Upper lobe of left lung (tissue), 6 donors: ENCODE results near the gene PVRIG. TPM values are rescaled to one million over a fixed set of nuclear protein-coding genes. Genes with fewer than 3 reads are reported as not detected.
"Not testable (repeated sequence)": the region's sequence is repeated elsewhere in the genome, so short reads cannot be mapped to it uniquely, and the experiment has no call there.

Experiments
- ATAC-seq, 2 donors: fragments of 200-7000 bp; cut with Tn5 transposase; one replicate each; pipeline ENCODE4 v1.9.1; 2022; ENCODE audit warnings: mild to moderate bottlenecking in 2 of 2, moderate library complexity in 2 of 2; ENCODE audit not compliant: low FRiP score in 2 of 2
- DNase-seq, 2 donors: peaks; one replicate each; pipeline ENCODE4 v3.0.0-alpha.2; 2019 to 2020
- H3K27ac ChIP-seq, 4 donors: fragments of 200-600 bp; sonication (generic); one replicate each; pipeline ENCODE4 v1.5.1; 2016 to 2019
- H3K27me3 ChIP-seq, 4 donors: fragments of 200-600 bp; sonication (generic); one replicate each; pipeline ENCODE4 v1.5.1; 2017 to 2019
- H3K36me3 ChIP-seq, 4 donors: fragments of 200-600 bp; sonication (generic); one replicate each; pipeline ENCODE4 v1.5.1; 2016 to 2019
- H3K4me1 ChIP-seq, 4 donors: fragments of 200-600 bp; sonication (generic); one replicate each; pipeline ENCODE4 v1.5.1; 2018 to 2019
- H3K4me3 ChIP-seq, 4 donors: fragments of 200-600 bp; sonication (generic); one replicate each; pipeline ENCODE4 v1.5.1; 2017 to 2019; ENCODE audit warnings: mild to moderate bottlenecking in 2 of 4, moderate library complexity in 1 of 4
- H3K9me3 ChIP-seq, 4 donors: fragments of 200-600 bp; sonication (generic); one replicate each; pipeline ENCODE4 v1.5.1; 2018 to 2019
- EP300 ChIP-seq, 4 donors: sonication (generic); formaldehyde crosslinking; IDR thresholded peaks; one replicate each; pipeline ENCODE4 v1.5.1; 2017; ENCODE audit warnings: antibody characterized with exemption in 4 of 4, control low read depth in 2 of 4
- POLR2A ChIP-seq, 4 donors: fragments of 450-650 bp; IDR thresholded peaks; one replicate each; pipeline ENCODE4 v1.5.1; 2016 to 2017; ENCODE audit warnings: antibody characterized with exemption in 4 of 4, mild to moderate bottlenecking in 2 of 4
- POLR2AphosphoS5 ChIP-seq, 2 donors: sonication (generic); formaldehyde crosslinking; IDR thresholded peaks; one replicate each; pipeline ENCODE4 v1.5.1; 2017; ENCODE audit warnings: antibody characterized with exemption in 2 of 2
- WGBS, 2 donors: methylation state at CpG; one replicate each; pipeline ENCODE4 v1.1.5; 2017 to 2018; 5-methylcytosine and 5-hydroxymethylcytosine counted together
- total RNA-seq, 6 donors: library from RNA; depleted of rRNA in 4 of 6; stranded (reverse); fragments of >200 nt in 4 of 6; gene quantifications; one replicate each; pipeline versions ENCODE4 v1.1.0 to v1.2.1, GENCODE V29; 2016 to 2021
- TF ChIP-seq, protein P1 (sequence below), 6 experiments: fragments of 450-650 bp in 4 of 6; fragments of 200-600 bp in 2 of 6; sonication (generic) in 2 of 6; IDR thresholded peaks; one replicate each; pipeline ENCODE4 v1.5.1; 2016 to 2019; ENCODE audit warnings: antibody characterized with exemption in 6 of 6
- donor health status: DM: no; HTN: no; CAD: no; lungs with moderate emphysema.
- donor health status: DM: no; HTN: yes; CAD: no; lungs with severe emphysema.

Gene PVRIG
- total RNA-seq, 6 donors from 2014 or later: 0.63 to 6.3 (median 1.7) TPM

GRCh38 chr7:100210805-100211204, 8.9 kb upstream of the PVRIG start:
- Histone ChIP-seq H3K27me3 (no peaks in the 10 kb centered on the region), H3K4me1 (peaks cover 0 to 5% (median 0%) of the 10 kb centered on the region in 4 donors), H3K4me3 (no peak overlapping the region), H3K27ac (no peak overlapping the region), H3K9me3 (no peaks in the 10 kb centered on the region), H3K36me3 (no peaks in the 10 kb centered on the region)
- ATAC-seq (no peak), DNase-seq (no peak)
- TF ChIP-seq, protein P1, sequence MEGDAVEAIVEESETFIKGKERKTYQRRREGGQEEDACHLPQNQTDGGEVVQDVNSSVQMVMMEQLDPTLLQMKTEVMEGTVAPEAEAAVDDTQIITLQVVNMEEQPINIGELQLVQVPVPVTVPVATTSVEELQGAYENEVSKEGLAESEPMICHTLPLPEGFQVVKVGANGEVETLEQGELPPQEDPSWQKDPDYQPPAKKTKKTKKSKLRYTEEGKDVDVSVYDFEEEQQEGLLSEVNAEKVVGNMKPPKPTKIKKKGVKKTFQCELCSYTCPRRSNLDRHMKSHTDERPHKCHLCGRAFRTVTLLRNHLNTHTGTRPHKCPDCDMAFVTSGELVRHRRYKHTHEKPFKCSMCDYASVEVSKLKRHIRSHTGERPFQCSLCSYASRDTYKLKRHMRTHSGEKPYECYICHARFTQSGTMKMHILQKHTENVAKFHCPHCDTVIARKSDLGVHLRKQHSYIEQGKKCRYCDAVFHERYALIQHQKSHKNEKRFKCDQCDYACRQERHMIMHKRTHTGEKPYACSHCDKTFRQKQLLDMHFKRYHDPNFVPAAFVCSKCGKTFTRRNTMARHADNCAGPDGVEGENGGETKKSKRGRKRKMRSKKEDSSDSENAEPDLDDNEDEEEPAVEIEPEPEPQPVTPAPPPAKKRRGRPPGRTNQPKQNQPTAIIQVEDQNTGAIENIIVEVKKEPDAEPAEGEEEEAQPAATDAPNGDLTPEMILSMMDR (IDR thresholded peaks at IDR 0.05): no peak
- TF ChIP-seq POLR2A (IDR thresholded peaks at IDR 0.05) (no peak), EP300 (IDR thresholded peaks at IDR 0.05) (no peak), POLR2AphosphoS5 (IDR thresholded peaks at IDR 0.05) (no peak)
- WGBS, 2 donors: 81 to 82% methylated on average over 5 of the region's 5 CpGs

DNA sequence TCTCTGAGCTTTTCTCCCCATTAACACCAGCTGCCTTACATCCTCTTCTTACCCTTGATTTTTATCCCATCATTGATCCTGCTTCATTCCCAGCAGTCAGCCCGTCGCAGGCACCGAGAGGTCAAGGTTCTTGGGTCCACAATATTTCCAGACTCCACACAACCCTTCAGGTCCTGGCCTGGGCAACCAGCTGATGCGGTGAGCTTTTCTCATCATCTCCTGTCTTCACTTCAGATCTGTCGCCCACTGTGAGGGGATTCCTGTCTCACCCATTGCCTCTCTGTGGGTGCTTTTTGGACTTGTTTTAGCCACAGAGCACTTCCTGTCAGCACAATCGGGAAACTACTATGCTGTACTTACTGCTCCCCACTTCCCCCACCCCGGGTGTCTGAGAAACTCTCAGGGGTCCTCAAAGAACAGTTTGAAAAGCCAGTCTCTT, 8.4 kb upstream of the PVRIG start:
- H3K36me3 ChIP-seq: no peaks in the 10 kb centered on the region
- ATAC-seq (no peak), DNase-seq (no peak)
- H3K9me3 ChIP-seq: no peaks in the 10 kb centered on the region
- no peak overlapping the region for H3K4me3 ChIP-seq
- no peaks in the 10 kb centered on the region for H3K27me3 ChIP-seq
- H3K4me1 ChIP-seq: peaks cover 0 to 5% (median 0%) of the 10 kb centered on the region in 4 donors
- TF ChIP-seq POLR2AphosphoS5 (IDR thresholded peaks at IDR 0.05) (no peak), EP300 (IDR thresholded peaks at IDR 0.05) (no peak), POLR2A (IDR thresholded peaks at IDR 0.05) (no peak)
- TF ChIP-seq, protein P1 (IDR thresholded peaks at IDR 0.05): no peak
- H3K27ac ChIP-seq: no peak overlapping the region
- 62 to 73% methylated on average over 7 of the region's 7 CpGs for WGBS, 2 donors

DNA sequence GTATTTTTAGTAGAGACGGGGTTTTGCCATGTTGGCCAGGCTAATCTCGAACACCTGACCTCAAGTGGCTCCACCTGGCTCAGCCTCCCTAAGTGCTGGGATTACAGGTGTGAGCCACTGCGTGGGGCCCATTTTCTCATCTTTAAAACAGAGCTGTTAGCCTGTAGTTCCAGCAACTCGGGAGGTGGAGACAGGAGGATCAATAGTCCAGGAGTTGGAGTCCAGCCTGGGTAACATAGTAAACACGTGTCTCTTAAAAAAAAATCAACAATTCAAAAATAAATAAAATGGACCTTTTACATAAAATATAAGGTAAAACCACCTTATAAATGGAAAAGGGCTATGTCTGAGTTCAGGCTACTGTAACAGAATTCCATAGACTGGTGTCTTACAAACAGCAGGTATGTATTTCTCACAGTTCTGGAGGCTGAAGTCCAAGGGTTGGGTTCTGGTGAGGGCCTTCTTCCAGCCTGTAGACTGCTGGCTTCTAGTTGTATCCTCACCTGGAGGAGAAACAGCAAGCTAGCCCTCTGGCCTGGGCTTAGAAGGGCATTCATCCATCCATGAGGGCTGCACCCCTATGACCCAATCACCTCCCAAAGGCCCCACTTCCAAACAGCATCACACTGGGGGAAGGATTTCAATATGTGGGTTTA, 7.0 kb upstream of the PVRIG start:
- H3K27me3 ChIP-seq: no peaks in the 10 kb centered on the region
- no peak for ATAC-seq
- no peak overlapping the region for H3K27ac ChIP-seq
- H3K36me3 ChIP-seq: no peaks in the 10 kb centered on the region
- no peaks in the 10 kb centered on the region for H3K9me3 ChIP-seq
- TF ChIP-seq POLR2AphosphoS5 (IDR thresholded peaks at IDR 0.05) (no peak), EP300 (IDR thresholded peaks at IDR 0.05) (no peak), POLR2A (IDR thresholded peaks at IDR 0.05) (no peak)
- TF ChIP-seq, protein P1 (IDR thresholded peaks at IDR 0.05): no peak
- no peak for DNase-seq
- WGBS, 2 donors: 84 to 89% methylated on average over 5 of the region's 5 CpGs
- peaks cover 0 to 5% (median 0%) of the 10 kb centered on the region in 4 donors for H3K4me1 ChIP-seq
- no peak overlapping the region for H3K4me3 ChIP-seq

DNA sequence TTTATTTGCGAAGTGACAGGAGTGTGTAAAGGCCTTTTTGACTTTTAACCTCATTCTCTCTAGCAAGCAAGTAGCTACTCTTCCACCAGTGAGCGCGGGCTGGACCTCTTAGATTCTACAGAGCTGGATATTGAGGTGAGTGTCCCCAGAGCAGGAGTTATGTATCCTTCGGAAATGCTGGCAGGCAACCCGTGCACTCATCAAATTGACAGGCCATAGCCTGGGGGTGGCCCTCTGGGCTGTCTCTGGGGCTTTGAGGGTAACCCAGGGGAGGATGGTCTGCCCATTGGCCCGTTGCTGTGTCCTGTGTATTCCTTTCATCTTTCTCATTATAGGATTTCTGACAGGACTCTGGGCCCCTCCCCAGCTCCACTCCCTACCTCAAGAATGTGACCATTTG, 6.1 kb upstream of the PVRIG start:
- Histone ChIP-seq H3K4me3 (no peak overlapping the region), H3K9me3 (no peaks in the 10 kb centered on the region), H3K27ac (no peak overlapping the region), H3K4me1 (peaks cover 0 to 5% (median 0%) of the 10 kb centered on the region in 4 donors), H3K36me3 (no peaks in the 10 kb centered on the region), H3K27me3 (no peaks in the 10 kb centered on the region)
- ATAC-seq (no peak), DNase-seq (no peak)
- WGBS, 2 donors: 69 to 73% methylated on average over 4 to 6 of the region's 6 CpGs
- TF ChIP-seq, protein P1 (IDR thresholded peaks at IDR 0.05): no peak
- no peak for TF ChIP-seq POLR2AphosphoS5 (IDR thresholded peaks at IDR 0.05)
- no peak for TF ChIP-seq EP300 (IDR thresholded peaks at IDR 0.05)
- no peak for TF ChIP-seq POLR2A (IDR thresholded peaks at IDR 0.05)

- DNase-seq, H3K36me3 ChIP-seq: not testable (repeated sequence)
- 86 to 89% methylated on average over 5 of the region's 5 CpGs for WGBS, 2 donors
Observed at GRCh38 chr7:100214356-100214755, 5.4 kb upstream of the PVRIG start.

More at GRCh38 chr7:100214356-100214755, 5.4 kb upstream of the PVRIG start:
- not testable (repeated sequence) for H3K27me3 ChIP-seq, H3K4me1 ChIP-seq, H3K4me3 ChIP-seq, H3K9me3 ChIP-seq, H3K27ac ChIP-seq, ATAC-seq
